ENCODE results near the gene NDUFS7. TPM values are rescaled to one million over a fixed set of nuclear protein-coding genes. Genes with fewer than 3 reads are reported as not detected.

The NDUFS7 gene
- total RNA-seq, 2 experiments from 2014 or later: 132 to 147 TPM

- H3K4me2 ChIP-seq (ENCODE audit: low read length): no peak overlapping the region
- ChIA-PET POLR2A (no interaction called here), CTCF (ENCODE audit: unreplicated experiment) (no interaction called here)
- no peak overlapping the region for H3K4me3 ChIP-seq (ENCODE audit: low read depth, low read length, poor library complexity, severe bottlenecking)
- no peak for DNase-seq (ENCODE audit: low spot score)
- H2AFZ ChIP-seq (ENCODE audit: low read length): no peak overlapping the region
- intact Hi-C loops (cut with micrococcal nuclease; ENCODE audit: unreplicated experiment): loop anchor here (5.0 kb wide), 1 partner anchor 56 kb away; no protein-coding TSS in a partner anchor
- no peaks in the 10 kb centered on the region for H3K9me3 ChIP-seq (ENCODE audit: low read length)
- H3K9me2 ChIP-seq (ENCODE audit: insufficient read depth, low read length): no peaks in the 10 kb centered on the region
- H3K27ac ChIP-seq (ENCODE audit: low read depth, low read length, poor library complexity, severe bottlenecking): no peak overlapping the region
- H3K36me3 ChIP-seq (ENCODE audit: insufficient read depth, low read length): peaks cover 54% of the 10 kb centered on the region
- H3K79me2 ChIP-seq (ENCODE audit: insufficient read depth, low read depth, low read length): no peaks in the 10 kb centered on the region
- no peaks in the 10 kb centered on the region for H4K20me1 ChIP-seq (ENCODE audit: insufficient read depth, low read length)
- no peaks in the 10 kb centered on the region for H3K4me1 ChIP-seq (ENCODE audit: insufficient read depth, low read length, poor library complexity, severe bottlenecking)
- TF ChIP-seq EZH2phosphoT487 (IDR thresholded peaks at IDR 0.05; ENCODE audit: borderline replicate concordance, low read depth, low read length) (no peak), CTCF (conservative IDR thresholded peaks at IDR 0.05; ENCODE audit: low read length) (no peak)
- BruUV-seq (replicated peaks): no TSS peak
Measured at GRCh38 chr19:1373534-1374249, 10.0 kb upstream of the NDUFS7 start.

DNA sequence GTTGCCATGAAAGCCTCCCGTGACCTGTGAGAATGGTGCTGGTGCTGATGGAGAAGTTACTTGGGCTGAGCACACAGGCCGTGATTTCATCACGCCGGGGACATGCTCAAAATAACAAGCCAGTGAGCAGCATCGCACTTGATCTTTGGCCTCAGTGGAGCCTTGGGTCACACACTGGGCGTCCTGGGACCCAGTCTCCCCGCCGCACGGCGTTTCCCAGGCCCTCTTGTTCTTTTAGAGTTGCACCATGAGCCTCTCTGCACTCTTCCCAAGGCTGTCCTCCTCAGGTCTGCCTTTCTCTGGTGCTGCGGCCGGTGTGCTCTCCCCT is 9.5 kb upstream of the NDUFS7 start:
- no peak overlapping the region for H2AFZ ChIP-seq (ENCODE audit: low read length)
- no peak for TF ChIP-seq EZH2phosphoT487 (IDR thresholded peaks at IDR 0.05; ENCODE audit: borderline replicate concordance, low read depth, low read length)
- no peak for TF ChIP-seq CTCF (conservative IDR thresholded peaks at IDR 0.05; ENCODE audit: low read length)
- peaks cover 53% of the 10 kb centered on the region for H3K36me3 ChIP-seq (ENCODE audit: insufficient read depth, low read length)
- DNase-seq (ENCODE audit: low spot score): no peak
- no peak overlapping the region for H3K27ac ChIP-seq (ENCODE audit: low read depth, low read length, poor library complexity, severe bottlenecking)
- no TSS peak for BruUV-seq (replicated peaks)
- H4K20me1 ChIP-seq (ENCODE audit: insufficient read depth, low read length): no peaks in the 10 kb centered on the region
- H3K4me2 ChIP-seq (ENCODE audit: low read length): no peak overlapping the region
- ChIA-PET CTCF (ENCODE audit: unreplicated experiment) (no interaction called here), POLR2A (no interaction called here)
- no peaks in the 10 kb centered on the region for H3K4me1 ChIP-seq (ENCODE audit: insufficient read depth, low read length, poor library complexity, severe bottlenecking)
- intact Hi-C loops (cut with micrococcal nuclease; ENCODE audit: unreplicated experiment): loop anchor here (5.0 kb wide), 1 partner anchor 57 kb away; no protein-coding TSS in a partner anchor
- no peaks in the 10 kb centered on the region for H3K9me2 ChIP-seq (ENCODE audit: insufficient read depth, low read length)
- no peaks in the 10 kb centered on the region for H3K9me3 ChIP-seq (ENCODE audit: low read length)
- H3K79me2 ChIP-seq (ENCODE audit: insufficient read depth, low read depth, low read length): no peaks in the 10 kb centered on the region
- H3K4me3 ChIP-seq (ENCODE audit: low read depth, low read length, poor library complexity, severe bottlenecking): no peak overlapping the region

- no TSS peak for BruUV-seq (replicated peaks)
- CTCF ChIA-PET (ENCODE audit: unreplicated experiment): no interaction called here
- intact Hi-C loops (cut with micrococcal nuclease; ENCODE audit: unreplicated experiment): no loop called here
Measured at GRCh38 chr19:1376415-1376805, 7.3 kb upstream of the NDUFS7 start.

More at GRCh38 chr19:1376415-1376805, 7.3 kb upstream of the NDUFS7 start:
- H3K4me3 ChIP-seq (ENCODE audit: low read depth, low read length, poor library complexity, severe bottlenecking): no peak overlapping the region
- H3K27ac ChIP-seq (ENCODE audit: low read depth, low read length, poor library complexity, severe bottlenecking): no peak overlapping the region
- no peak for TF ChIP-seq CTCF (conservative IDR thresholded peaks at IDR 0.05; ENCODE audit: low read length)
- no peak for TF ChIP-seq EZH2phosphoT487 (IDR thresholded peaks at IDR 0.05; ENCODE audit: borderline replicate concordance, low read depth, low read length)
- no peaks in the 10 kb centered on the region for H3K4me1 ChIP-seq (ENCODE audit: insufficient read depth, low read length, poor library complexity, severe bottlenecking)
- H3K9me3 ChIP-seq (ENCODE audit: low read length): no peaks in the 10 kb centered on the region
- H2AFZ ChIP-seq (ENCODE audit: low read length): no peak overlapping the region
- H3K79me2 ChIP-seq (ENCODE audit: insufficient read depth, low read depth, low read length): no peaks in the 10 kb centered on the region
- DNase-seq (ENCODE audit: low spot score): no peak
- H3K36me3 ChIP-seq (ENCODE audit: insufficient read depth, low read length): peaks cover 32% of the 10 kb centered on the region; the same call in 1 of the 2 replicates
- no peak overlapping the region for H3K4me2 ChIP-seq (ENCODE audit: low read length)
- no peaks in the 10 kb centered on the region for H3K9me2 ChIP-seq (ENCODE audit: insufficient read depth, low read length)
- no peaks in the 10 kb centered on the region for H4K20me1 ChIP-seq (ENCODE audit: insufficient read depth, low read length)
- POLR2A ChIA-PET: no interaction called here
